HepG2 (cell line): ENCODE data around the gene ANXA9. TPM values are rescaled to one million over a fixed set of nuclear protein-coding genes. Genes with fewer than 3 reads are reported as not detected.

Experiments
- CENPT ChIP-seq: sonication (generic); formaldehyde crosslinking; IDR thresholded peaks from 2 replicates; pipeline ENCODE4 v1.8.0; 2022; ENCODE audit warnings: low read depth, mild to moderate bottlenecking, moderate library complexity, missing genetic modification reagents
- GLI4 ChIP-seq: sonication (generic); formaldehyde crosslinking; IDR thresholded peaks from 2 replicates; pipeline ENCODE4 v1.5.1; 2020; ENCODE audit warnings: missing genetic modification reagents, mild to moderate bottlenecking, moderate library complexity, borderline replicate concordance
- KDM5A ChIP-seq: fragments of 200-600 bp; sonication (generic); IDR thresholded peaks from 2 replicates; pipeline ENCODE4 v1.7.0; 2018; ENCODE audit warnings: antibody characterized with exemption, mild to moderate bottlenecking, low read length, borderline replicate concordance
- ZFP37 ChIP-seq: sonication (generic); formaldehyde crosslinking; IDR thresholded peaks from 2 replicates; pipeline ENCODE4 v1.4.0; 2020; ENCODE audit warnings: missing genetic modification reagents, borderline replicate concordance
- ZKSCAN8 ChIP-seq: IDR thresholded peaks from 2 replicates; pipeline ENCODE4 v1.6.1; 2016; ENCODE audit warnings: borderline replicate concordance, missing genetic modification reagents, missing compliant biosample characterization
- ZMAT3 ChIP-seq: sonication (generic); formaldehyde crosslinking; conservative IDR thresholded peaks from 2 replicates; pipeline ENCODE4 v1.7.0; 2021; ENCODE audit warnings: missing genetic modification reagents
- ZNF101 ChIP-seq: sonication (generic); formaldehyde crosslinking; IDR thresholded peaks from 2 replicates; pipeline ENCODE4 v1.4.0; 2020; ENCODE audit warnings: mild to moderate bottlenecking, low read depth, missing genetic modification reagents, borderline replicate concordance
- ZNF160 ChIP-seq: sonication (generic); formaldehyde crosslinking; IDR thresholded peaks from 2 replicates; pipeline ENCODE4 v1.8.0; 2022; ENCODE audit warnings: mild to moderate bottlenecking, inconsistent platforms, missing genetic modification reagents
- ZNF530 ChIP-seq: sonication (generic); formaldehyde crosslinking; IDR thresholded peaks from 2 replicates; pipeline ENCODE4 v1.5.0; 2020; ENCODE audit warnings: low read depth, mild to moderate bottlenecking, missing genetic modification reagents
- ZNF619 ChIP-seq: sonication (generic); formaldehyde crosslinking; IDR thresholded peaks from 2 replicates; pipeline ENCODE4 v1.4.0; 2020; ENCODE audit warnings: mild to moderate bottlenecking, missing genetic modification reagents
- ZNF747 ChIP-seq: sonication (generic); formaldehyde crosslinking; IDR thresholded peaks from 2 replicates; pipeline ENCODE4 v1.8.1; 2023; ENCODE audit warnings: missing genetic modification reagents, mild to moderate bottlenecking, borderline replicate concordance
- ZNF879 ChIP-seq: sonication (generic); formaldehyde crosslinking; IDR thresholded peaks from 2 replicates; pipeline ENCODE4 v1.8.1; 2023; ENCODE audit warnings: missing genetic modification reagents
- polyA plus RNA-seq, 8 experiments: library from polyadenylated mRNA; depleted of rRNA in 3 of 8; stranded (reverse) in 7 of 8; unstranded in 1 of 8; fragments of >200 nt; fragmentation: Illumina TruSeq in 4 of 8; extraction: Trizol in 4 of 8; gene quantifications; 2 replicates each; pipeline versions ENCODE4 v1.2.1 to v1.2.3, GENCODE V29; 2011 to 2016; ENCODE audit warnings: low read depth in 4 of 8, missing spikeins in 1 of 8, mixed read lengths in 1 of 8; ENCODE audit not compliant: insufficient read depth in 1 of 8
- total RNA-seq, 5 experiments: library from RNA; depleted of rRNA; stranded (reverse); fragments of >200 nt; fragmentation: Illumina TruSeq; extraction: Trizol; gene quantifications; 2 replicates each; pipeline ENCODE4 v1.2.3, GENCODE V29; 2016; ENCODE audit warnings: low read depth in 1 of 5
- TF ChIP-seq, protein P1 (sequence below): sonication (generic); formaldehyde crosslinking; IDR thresholded peaks from 2 replicates; pipeline ENCODE4 v1.5.0; 2020; ENCODE audit warnings: missing genetic modification reagents
- TF ChIP-seq, protein P2 (sequence below): sonication (generic); formaldehyde crosslinking; IDR thresholded peaks from 2 replicates; pipeline ENCODE4 v1.5.0; 2020; ENCODE audit warnings: missing genetic modification reagents, mild to moderate bottlenecking, borderline replicate concordance
- TF ChIP-seq, protein P3 (sequence below): sonication (generic); formaldehyde crosslinking; IDR thresholded peaks from 2 replicates; pipeline ENCODE4 v1.5.1; 2020; ENCODE audit warnings: mild to moderate bottlenecking, missing genetic modification reagents
- TF ChIP-seq, protein P4 (sequence below): sonication (generic); IDR thresholded peaks from 2 replicates; pipeline ENCODE4 v1.6.1; 2016; ENCODE audit warnings: low read depth, borderline replicate concordance
- TF ChIP-seq, protein P5 (sequence below): sonication (generic); formaldehyde crosslinking; IDR thresholded peaks from 2 replicates; pipeline ENCODE4 v1.4.0; 2020; ENCODE audit warnings: mild to moderate bottlenecking, missing genetic modification reagents, borderline replicate concordance
- TF ChIP-seq, protein P6 (sequence below): IDR thresholded peaks from 2 replicates; pipeline ENCODE4 v1.6.1; 2016; ENCODE audit warnings: control low read depth

The ANXA9 gene
- total and polyA plus RNA-seq, 2 of the 13 experiments (the other 11 are each of a cell fraction or from before 2014, with no cell fraction given), result 13.3 to 23.9 TPM

DNA sequence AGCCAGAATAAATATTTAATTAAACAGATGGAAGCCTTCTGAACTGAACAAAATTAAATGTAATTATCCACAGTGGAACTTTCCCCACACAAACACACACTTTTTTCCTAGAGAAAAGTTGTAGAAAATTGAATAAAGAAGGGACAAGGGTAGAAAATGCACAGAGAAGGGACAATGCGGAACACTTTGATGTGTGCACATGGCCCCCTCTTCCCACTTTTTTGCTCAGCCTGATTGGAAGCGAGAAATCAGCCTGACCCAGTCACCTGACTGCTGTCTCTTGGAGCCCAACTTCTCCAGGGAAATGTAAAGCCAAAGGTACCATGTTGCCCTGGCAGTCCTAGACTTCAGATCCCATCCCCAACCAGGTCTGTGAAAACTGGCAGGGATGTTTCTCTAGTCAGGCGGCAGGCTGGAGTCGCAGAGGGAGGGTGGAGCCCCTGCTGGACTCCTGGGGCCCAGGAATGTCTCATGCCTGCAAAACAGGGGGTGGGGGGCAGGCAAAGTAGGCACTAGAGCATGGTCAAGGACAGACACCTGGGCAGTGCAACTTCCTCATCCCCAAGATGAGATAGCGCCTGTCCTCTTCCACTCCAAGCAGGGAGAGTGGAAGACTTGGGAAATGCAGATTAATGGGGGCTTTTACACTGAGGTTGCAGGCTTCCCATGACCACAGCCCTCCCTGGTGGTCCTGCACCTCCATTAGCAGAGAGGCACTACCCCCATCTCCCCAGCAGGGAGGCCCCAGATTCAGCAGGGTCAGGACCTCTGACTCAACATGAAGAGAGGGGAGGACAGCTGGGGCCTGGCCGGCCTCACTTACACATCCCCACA, 10.3 kb upstream of the ANXA9 start (continued):
- TF ChIP-seq, protein P1, sequence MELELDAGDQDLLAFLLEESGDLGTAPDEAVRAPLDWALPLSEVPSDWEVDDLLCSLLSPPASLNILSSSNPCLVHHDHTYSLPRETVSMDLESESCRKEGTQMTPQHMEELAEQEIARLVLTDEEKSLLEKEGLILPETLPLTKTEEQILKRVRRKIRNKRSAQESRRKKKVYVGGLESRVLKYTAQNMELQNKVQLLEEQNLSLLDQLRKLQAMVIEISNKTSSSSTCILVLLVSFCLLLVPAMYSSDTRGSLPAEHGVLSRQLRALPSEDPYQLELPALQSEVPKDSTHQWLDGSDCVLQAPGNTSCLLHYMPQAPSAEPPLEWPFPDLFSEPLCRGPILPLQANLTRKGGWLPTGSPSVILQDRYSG (CRISPR knock-in tag), result no peak
- TF ChIP-seq CENPT (CRISPR knock-in tag), result no peak
- TF ChIP-seq, protein P2, sequence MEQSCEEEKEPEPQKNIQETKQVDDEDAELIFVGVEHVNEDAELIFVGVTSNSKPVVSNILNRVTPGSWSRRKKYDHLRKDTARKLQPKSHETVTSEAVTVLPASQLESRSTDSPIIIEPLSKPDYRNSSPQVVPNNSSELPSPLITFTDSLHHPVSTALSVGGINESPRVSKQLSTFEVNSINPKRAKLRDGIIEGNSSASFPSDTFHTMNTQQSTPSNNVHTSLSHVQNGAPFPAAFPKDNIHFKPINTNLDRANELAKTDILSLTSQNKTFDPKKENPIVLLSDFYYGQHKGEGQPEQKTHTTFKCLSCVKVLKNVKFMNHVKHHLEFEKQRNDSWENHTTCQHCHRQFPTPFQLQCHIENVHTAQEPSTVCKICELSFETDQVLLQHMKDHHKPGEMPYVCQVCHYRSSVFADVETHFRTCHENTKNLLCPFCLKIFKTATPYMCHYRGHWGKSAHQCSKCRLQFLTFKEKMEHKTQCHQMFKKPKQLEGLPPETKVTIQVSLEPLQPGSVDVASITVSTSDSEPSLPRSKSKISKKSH (CRISPR knock-in tag), result peak; percentile 34; the same call in 1 of the 2 replicates
- TF ChIP-seq ZMAT3 (CRISPR knock-in tag), result no peak
- TF ChIP-seq, protein P3, sequence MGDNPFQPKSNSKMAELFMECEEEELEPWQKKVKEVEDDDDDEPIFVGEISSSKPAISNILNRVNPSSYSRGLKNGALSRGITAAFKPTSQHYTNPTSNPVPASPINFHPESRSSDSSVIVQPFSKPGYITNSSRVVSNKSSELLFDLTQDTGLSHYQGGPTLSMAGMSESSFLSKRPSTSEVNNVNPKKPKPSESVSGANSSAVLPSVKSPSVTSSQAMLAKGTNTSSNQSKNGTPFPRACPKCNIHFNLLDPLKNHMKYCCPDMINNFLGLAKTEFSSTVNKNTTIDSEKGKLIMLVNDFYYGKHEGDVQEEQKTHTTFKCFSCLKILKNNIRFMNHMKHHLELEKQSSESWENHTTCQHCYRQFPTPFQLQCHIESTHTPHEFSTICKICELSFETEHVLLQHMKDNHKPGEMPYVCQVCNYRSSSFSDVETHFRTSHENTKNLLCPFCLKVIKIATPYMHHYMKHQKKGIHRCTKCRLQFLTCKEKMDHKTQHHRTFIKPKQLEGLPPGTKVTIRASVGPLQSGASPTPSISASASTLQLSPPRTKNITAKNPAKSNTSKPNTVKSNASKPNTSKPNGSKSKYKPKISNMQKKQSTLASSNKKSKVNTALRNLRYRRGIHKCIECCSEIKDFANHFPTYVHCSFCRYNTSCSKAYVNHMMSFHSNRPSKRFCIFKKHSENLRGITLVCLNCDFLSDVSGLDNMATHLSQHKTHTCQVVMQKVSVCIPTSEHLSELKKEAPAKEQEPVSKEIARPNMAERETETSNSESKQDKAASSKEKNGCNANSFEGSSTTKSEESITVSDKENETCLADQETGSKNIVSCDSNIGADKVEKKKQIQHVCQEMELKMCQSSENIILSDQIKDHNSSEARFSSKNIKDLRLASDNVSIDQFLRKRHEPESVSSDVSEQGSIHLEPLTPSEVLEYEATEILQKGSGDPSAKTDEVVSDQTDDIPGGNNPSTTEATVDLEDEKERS (CRISPR knock-in tag), result no peak
- no peak for TF ChIP-seq ZNF530 (CRISPR knock-in tag)
- TF ChIP-seq KDM5A, result peak; percentile 56; the same call in 1 of the 2 replicates
- no peak for TF ChIP-seq ZFP37 (CRISPR knock-in tag)
- no peak for TF ChIP-seq ZKSCAN8
- TF ChIP-seq, protein P4, sequence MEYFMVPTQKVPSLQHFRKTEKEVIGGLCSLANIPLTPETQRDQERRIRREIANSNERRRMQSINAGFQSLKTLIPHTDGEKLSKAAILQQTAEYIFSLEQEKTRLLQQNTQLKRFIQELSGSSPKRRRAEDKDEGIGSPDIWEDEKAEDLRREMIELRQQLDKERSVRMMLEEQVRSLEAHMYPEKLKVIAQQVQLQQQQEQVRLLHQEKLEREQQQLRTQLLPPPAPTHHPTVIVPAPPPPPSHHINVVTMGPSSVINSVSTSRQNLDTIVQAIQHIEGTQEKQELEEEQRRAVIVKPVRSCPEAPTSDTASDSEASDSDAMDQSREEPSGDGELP, result peak; percentile 58; the same call in 1 of the 2 replicates
- no peak for TF ChIP-seq ZNF879 (CRISPR knock-in tag)
- TF ChIP-seq, protein P5, sequence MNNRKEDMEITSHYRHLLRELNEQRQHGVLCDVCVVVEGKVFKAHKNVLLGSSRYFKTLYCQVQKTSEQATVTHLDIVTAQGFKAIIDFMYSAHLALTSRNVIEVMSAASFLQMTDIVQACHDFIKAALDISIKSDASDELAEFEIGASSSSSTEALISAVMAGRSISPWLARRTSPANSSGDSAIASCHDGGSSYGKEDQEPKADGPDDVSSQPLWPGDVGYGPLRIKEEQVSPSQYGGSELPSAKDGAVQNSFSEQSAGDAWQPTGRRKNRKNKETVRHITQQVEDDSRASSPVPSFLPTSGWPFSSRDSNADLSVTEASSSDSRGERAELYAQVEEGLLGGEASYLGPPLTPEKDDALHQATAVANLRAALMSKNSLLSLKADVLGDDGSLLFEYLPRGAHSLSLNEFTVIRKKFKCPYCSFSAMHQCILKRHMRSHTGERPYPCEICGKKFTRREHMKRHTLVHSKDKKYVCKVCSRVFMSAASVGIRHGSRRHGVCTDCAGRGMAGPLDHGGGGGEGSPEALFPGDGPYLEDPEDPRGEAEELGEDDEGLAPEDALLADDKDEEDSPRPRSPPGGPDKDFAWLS (CRISPR knock-in tag), result 0 out of 2 replicates have a peak, but pooled peaks have one; percentile 27
- TF ChIP-seq ZNF101 (CRISPR knock-in tag), result no peak
- no peak; the same call in 1 of the 2 replicates for TF ChIP-seq ZNF160
- TF ChIP-seq, protein P6, sequence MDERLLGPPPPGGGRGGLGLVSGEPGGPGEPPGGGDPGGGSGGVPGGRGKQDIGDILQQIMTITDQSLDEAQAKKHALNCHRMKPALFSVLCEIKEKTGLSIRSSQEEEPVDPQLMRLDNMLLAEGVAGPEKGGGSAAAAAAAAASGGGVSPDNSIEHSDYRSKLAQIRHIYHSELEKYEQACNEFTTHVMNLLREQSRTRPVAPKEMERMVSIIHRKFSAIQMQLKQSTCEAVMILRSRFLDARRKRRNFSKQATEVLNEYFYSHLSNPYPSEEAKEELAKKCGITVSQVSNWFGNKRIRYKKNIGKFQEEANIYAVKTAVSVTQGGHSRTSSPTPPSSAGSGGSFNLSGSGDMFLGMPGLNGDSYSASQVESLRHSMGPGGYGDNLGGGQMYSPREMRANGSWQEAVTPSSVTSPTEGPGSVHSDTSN (CRISPR knock-in tag), result no peak; the same call in 1 of the 2 replicates
- no peak for TF ChIP-seq ZNF747 (CRISPR knock-in tag)
- no peak for TF ChIP-seq GLI4 (CRISPR knock-in tag)
- TF ChIP-seq ZNF619 (CRISPR knock-in tag), result no peak
